GM23338 (cell line): Measurements from ENCODE around the gene MAST4. TPM values are rescaled to one million over a fixed set of nuclear protein-coding genes. Genes with fewer than 3 reads are reported as not detected.

Experiments
- ATAC-seq: fragments of 200-7000 bp; cut with Tn5 transposase; 3 replicates; pipeline ENCODE4 v1.9.1; 2020
- DNase-seq: peaks from one replicate; pipeline ENCODE4 v3.0.0-alpha.2; 2015; ENCODE audit warnings: low spot score
- H2AFZ ChIP-seq: fragments of 200-600 bp; sonication (generic); 2 replicates; pipeline ENCODE4 v1.8.0; 2016; ENCODE audit warnings: antibody characterized with exemption, mild to moderate bottlenecking, moderate library complexity
- H3F3A ChIP-seq: fragments of 200-600 bp; sonication (generic); replicated peaks from 2 replicates; pipeline ENCODE4 v1.8.0; 2017; ENCODE audit warnings: antibody characterized with exemption, mixed run types, low read depth
- H3K27ac ChIP-seq: fragments of 200-600 bp; sonication (generic); 2 replicates; pipeline ENCODE4 v1.6.1; 2016; ENCODE audit warnings: low read depth
- H3K27me3 ChIP-seq: fragments of 200-600 bp; sonication (generic); 2 replicates; pipeline ENCODE4 v1.8.0; 2016; ENCODE audit warnings: mild to moderate bottlenecking, mixed run types, moderate library complexity; ENCODE audit not compliant: insufficient read depth
- H3K36me3 ChIP-seq: fragments of 200-600 bp; sonication (generic); 2 replicates; pipeline ENCODE4 v1.8.0; 2016; ENCODE audit warnings: mild to moderate bottlenecking; ENCODE audit not compliant: insufficient read depth
- H3K4me1 ChIP-seq: fragments of 200-600 bp; sonication (generic); 2 replicates; pipeline ENCODE4 v1.8.0; 2016; ENCODE audit warnings: mild to moderate bottlenecking, moderate library complexity; ENCODE audit not compliant: insufficient read depth
- H3K4me2 ChIP-seq: fragments of 200-600 bp; sonication (generic); 2 replicates; pipeline ENCODE4 v1.7.1; 2017; ENCODE audit warnings: mixed run types
- H3K4me3 ChIP-seq: fragments of 200-600 bp; sonication (generic); 2 replicates; pipeline ENCODE4 v1.6.1; 2016; ENCODE audit warnings: mixed run types
- H3K79me2 ChIP-seq: fragments of 200-600 bp; sonication (generic); replicated peaks from 2 replicates; pipeline ENCODE4 v1.8.0; 2017; ENCODE audit warnings: mild to moderate bottlenecking; ENCODE audit not compliant: insufficient read depth
- H3K9me2 ChIP-seq: fragments of 200-600 bp; sonication (generic); 2 replicates; pipeline ENCODE4 v1.8.0; 2017; ENCODE audit not compliant: insufficient read depth
- H4K20me1 ChIP-seq: fragments of 200-600 bp; sonication (generic); replicated peaks from 2 replicates; pipeline ENCODE4 v1.8.0; 2017; ENCODE audit warnings: mild to moderate bottlenecking; ENCODE audit not compliant: insufficient read depth
- H3K27ac Mint-ChIP-seq: 2 replicates; pipeline ENCODE4 v1.8.0; 2020; ENCODE audit warnings: inconsistent platforms, mild to moderate bottlenecking, moderate library complexity, mixed read lengths
- H3K27me3 Mint-ChIP-seq: 3 replicates; pipeline ENCODE4 v1.8.0; 2022; ENCODE audit warnings: low read depth, mild to moderate bottlenecking, moderate library complexity, mixed read lengths, inconsistent platforms; ENCODE audit not compliant: insufficient read depth, poor library complexity
- H3K36me3 Mint-ChIP-seq: 3 replicates; pipeline ENCODE4 v1.8.0; 2021; ENCODE audit warnings: low read depth, mild to moderate bottlenecking, inconsistent platforms, moderate library complexity, mixed read lengths
- H3K4me1 Mint-ChIP-seq: 3 replicates; pipeline ENCODE4 v1.8.0; 2020; ENCODE audit warnings: mild to moderate bottlenecking, inconsistent platforms, mixed read lengths
- H3K4me3 Mint-ChIP-seq: 3 replicates; pipeline ENCODE4 v1.8.0; 2021; ENCODE audit warnings: moderate library complexity, mild to moderate bottlenecking, inconsistent platforms, mixed read lengths
- H3K9me3 Mint-ChIP-seq: 3 replicates; pipeline ENCODE4 v1.8.0; 2020; ENCODE audit warnings: moderate library complexity, mild to moderate bottlenecking, inconsistent platforms, mixed read lengths
- CREB1 ChIP-seq: fragments of 250-450 bp; sonication (Bioruptor Pico); IDR thresholded peaks from 2 replicates; pipeline ENCODE4 v1.5.0; 2020; ENCODE audit warnings: low read depth, mild to moderate bottlenecking, moderate library complexity
- CTCF ChIP-seq, 2 experiments: fragments of 200-600 bp in 1 of 2; sonication (generic) in 1 of 2; conservative IDR thresholded peaks; 2 replicates each; pipeline versions ENCODE4 v1.5.1 to v1.6.1; 2016 to 2017; ENCODE audit warnings: antibody characterized with exemption in 2 of 2, low read depth in 2 of 2, mild to moderate bottlenecking in 2 of 2, moderate library complexity in 1 of 2
- ETS1 ChIP-seq: IDR thresholded peaks from 2 replicates; pipeline ENCODE4 v1.6.1; 2016; ENCODE audit warnings: antibody characterized with exemption
- EZH2 ChIP-seq: fragments of 200-600 bp; sonication (generic); IDR thresholded peaks from one replicate; pipeline ENCODE4 v1.8.0; 2017; ENCODE audit warnings: antibody characterized with exemption, mild to moderate bottlenecking, low read depth; ENCODE audit not compliant: unreplicated experiment
- EZH2phosphoT487 ChIP-seq: fragments of 200-600 bp; sonication (generic); IDR thresholded peaks from one replicate; pipeline ENCODE4 v1.8.1; 2018; ENCODE audit warnings: antibody characterized with exemption; ENCODE audit not compliant: unreplicated experiment
- JUNB ChIP-seq: IDR thresholded peaks from one replicate; pipeline ENCODE4 v1.6.1; 2016; ENCODE audit warnings: antibody characterized with exemption; ENCODE audit not compliant: unreplicated experiment
- NANOG ChIP-seq: IDR thresholded peaks from 2 replicates; pipeline ENCODE4 v1.6.1; 2016; ENCODE audit warnings: antibody characterized with exemption, borderline replicate concordance
- POLR2AphosphoS5 ChIP-seq: IDR thresholded peaks from 2 replicates; pipeline ENCODE4 v1.6.1; 2016; ENCODE audit warnings: antibody characterized with exemption, low read depth
- STAT1 ChIP-seq: IDR thresholded peaks from one replicate; pipeline ENCODE4 v1.6.1; 2016; ENCODE audit warnings: antibody characterized with exemption; ENCODE audit not compliant: unreplicated experiment
- ZNF114 ChIP-seq: fragments of 250-450 bp; sonication (Bioruptor Pico); IDR thresholded peaks from 2 replicates; pipeline ENCODE4 v1.5.0; 2020; ENCODE audit warnings: mild to moderate bottlenecking, moderate library complexity
- ZNF331 ChIP-seq: fragments of 250-450 bp; sonication (Bioruptor Pico); IDR thresholded peaks from 2 replicates; pipeline ENCODE4 v1.5.0; 2020; ENCODE audit warnings: low read depth, mild to moderate bottlenecking, moderate library complexity
- ZNF462 ChIP-seq: fragments of 250-450 bp; sonication (Bioruptor Pico); IDR thresholded peaks from 2 replicates; pipeline ENCODE4 v1.5.0; 2020; ENCODE audit warnings: mild to moderate bottlenecking, moderate library complexity
- polyA plus RNA-seq: library from polyadenylated mRNA; unstranded; fragments of >200 nt; fragmentation: Nextera tagmentation; extraction: Ambion mirVana; gene quantifications from 2 replicates; pipeline ENCODE4 v1.2.1, GENCODE V29; 2016
- total RNA-seq: library from RNA; depleted of rRNA; stranded (reverse); fragments of >200 nt; shearing (Covaris generic); gene quantifications from 2 replicates; pipeline ENCODE4 v1.2.3, GENCODE V29; 2014
- TF ChIP-seq, protein P1 (sequence below): IDR thresholded peaks from one replicate; pipeline ENCODE4 v1.6.1; 2018; ENCODE audit warnings: antibody characterized with exemption; ENCODE audit not compliant: unreplicated experiment

MAST4 gene
- total and polyA plus RNA-seq, 2 experiments from 2014 or later = 3.6 to 8.5 TPM

GRCh38 chr5:67014957-67015400 is 418.8 kb downstream of the MAST4 start:
- no peak overlapping the region for H3K4me3 ChIP-seq
- H3K27ac ChIP-seq = no peak overlapping the region
- H3F3A ChIP-seq = no peaks in the 10 kb centered on the region
- no peak overlapping the region for H3K4me2 ChIP-seq
- H3K9me3 Mint-ChIP-seq = no peaks in the 10 kb centered on the region
- no peaks in the 10 kb centered on the region for H3K36me3 ChIP-seq
- H3K9me2 ChIP-seq = no peaks in the 10 kb centered on the region
- H3K27ac Mint-ChIP-seq = no peak overlapping the region
- H3K27me3 ChIP-seq = 0 out of 2 replicates have a peak, but pooled peaks cover 5% of the 10 kb centered on the region
- H3K36me3 Mint-ChIP-seq = no peaks in the 10 kb centered on the region
- H3K4me1 Mint-ChIP-seq = peaks cover 33% of the 10 kb centered on the region
- no peaks in the 10 kb centered on the region for H3K79me2 ChIP-seq
- no peak overlapping the region for H3K4me3 Mint-ChIP-seq
- TF ChIP-seq ETS1 (no peak), NANOG (no peak), JUNB (no peak), EZH2phosphoT487 (no peak), ZNF331 (CRISPR knock-in tag) (no peak), EZH2 (no peak), STAT1 (no peak), ZNF114 (CRISPR knock-in tag) (no peak), ZNF462 (no peak), CREB1 (CRISPR knock-in tag) (no peak), POLR2AphosphoS5 (no peak), CTCF (conservative IDR thresholded peaks at IDR 0.05; ENCODE audit: low read depth in 2 of 2) (no peak)
- TF ChIP-seq, protein P1, sequence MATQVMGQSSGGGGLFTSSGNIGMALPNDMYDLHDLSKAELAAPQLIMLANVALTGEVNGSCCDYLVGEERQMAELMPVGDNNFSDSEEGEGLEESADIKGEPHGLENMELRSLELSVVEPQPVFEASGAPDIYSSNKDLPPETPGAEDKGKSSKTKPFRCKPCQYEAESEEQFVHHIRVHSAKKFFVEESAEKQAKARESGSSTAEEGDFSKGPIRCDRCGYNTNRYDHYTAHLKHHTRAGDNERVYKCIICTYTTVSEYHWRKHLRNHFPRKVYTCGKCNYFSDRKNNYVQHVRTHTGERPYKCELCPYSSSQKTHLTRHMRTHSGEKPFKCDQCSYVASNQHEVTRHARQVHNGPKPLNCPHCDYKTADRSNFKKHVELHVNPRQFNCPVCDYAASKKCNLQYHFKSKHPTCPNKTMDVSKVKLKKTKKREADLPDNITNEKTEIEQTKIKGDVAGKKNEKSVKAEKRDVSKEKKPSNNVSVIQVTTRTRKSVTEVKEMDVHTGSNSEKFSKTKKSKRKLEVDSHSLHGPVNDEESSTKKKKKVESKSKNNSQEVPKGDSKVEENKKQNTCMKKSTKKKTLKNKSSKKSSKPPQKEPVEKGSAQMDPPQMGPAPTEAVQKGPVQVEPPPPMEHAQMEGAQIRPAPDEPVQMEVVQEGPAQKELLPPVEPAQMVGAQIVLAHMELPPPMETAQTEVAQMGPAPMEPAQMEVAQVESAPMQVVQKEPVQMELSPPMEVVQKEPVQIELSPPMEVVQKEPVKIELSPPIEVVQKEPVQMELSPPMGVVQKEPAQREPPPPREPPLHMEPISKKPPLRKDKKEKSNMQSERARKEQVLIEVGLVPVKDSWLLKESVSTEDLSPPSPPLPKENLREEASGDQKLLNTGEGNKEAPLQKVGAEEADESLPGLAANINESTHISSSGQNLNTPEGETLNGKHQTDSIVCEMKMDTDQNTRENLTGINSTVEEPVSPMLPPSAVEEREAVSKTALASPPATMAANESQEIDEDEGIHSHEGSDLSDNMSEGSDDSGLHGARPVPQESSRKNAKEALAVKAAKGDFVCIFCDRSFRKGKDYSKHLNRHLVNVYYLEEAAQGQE = no peak
- ATAC-seq (no peak), DNase-seq (no peak)
- H3K27me3 Mint-ChIP-seq = no peaks in the 10 kb centered on the region
- peaks cover 6% of the 10 kb centered on the region; the same call in 1 of the 2 replicates for H3K4me1 ChIP-seq
- H4K20me1 ChIP-seq = no peaks in the 10 kb centered on the region; the same call in 1 of the 2 replicates
- no peak overlapping the region for H2AFZ ChIP-seq
